ENCODE data around the gene SLC4A11.

DNA sequence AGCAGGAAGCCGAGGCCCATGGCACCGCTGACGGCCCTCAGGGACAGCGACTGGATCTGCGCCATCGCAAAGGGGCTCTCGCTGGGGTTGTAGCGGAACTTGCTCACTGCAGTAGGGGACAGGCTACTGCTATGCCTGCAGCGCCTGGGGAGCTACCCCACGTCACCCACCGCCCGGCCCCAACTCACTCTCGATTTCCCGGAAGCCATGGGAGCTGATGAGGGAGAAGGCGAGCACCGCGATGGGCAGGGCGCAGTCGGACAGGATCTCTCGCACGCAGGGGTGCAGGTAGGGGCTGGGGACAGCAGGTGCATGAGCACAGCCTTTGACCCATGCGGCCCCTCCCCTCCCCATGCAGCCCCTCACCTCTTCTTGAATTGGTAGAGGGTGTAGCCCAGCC is 9.8 kb downstream of the SLC4A11 start:
- no peak for TF ChIP-seq POLR2A (IDR thresholded peaks at IDR 0.05)
- TF ChIP-seq, protein P1, sequence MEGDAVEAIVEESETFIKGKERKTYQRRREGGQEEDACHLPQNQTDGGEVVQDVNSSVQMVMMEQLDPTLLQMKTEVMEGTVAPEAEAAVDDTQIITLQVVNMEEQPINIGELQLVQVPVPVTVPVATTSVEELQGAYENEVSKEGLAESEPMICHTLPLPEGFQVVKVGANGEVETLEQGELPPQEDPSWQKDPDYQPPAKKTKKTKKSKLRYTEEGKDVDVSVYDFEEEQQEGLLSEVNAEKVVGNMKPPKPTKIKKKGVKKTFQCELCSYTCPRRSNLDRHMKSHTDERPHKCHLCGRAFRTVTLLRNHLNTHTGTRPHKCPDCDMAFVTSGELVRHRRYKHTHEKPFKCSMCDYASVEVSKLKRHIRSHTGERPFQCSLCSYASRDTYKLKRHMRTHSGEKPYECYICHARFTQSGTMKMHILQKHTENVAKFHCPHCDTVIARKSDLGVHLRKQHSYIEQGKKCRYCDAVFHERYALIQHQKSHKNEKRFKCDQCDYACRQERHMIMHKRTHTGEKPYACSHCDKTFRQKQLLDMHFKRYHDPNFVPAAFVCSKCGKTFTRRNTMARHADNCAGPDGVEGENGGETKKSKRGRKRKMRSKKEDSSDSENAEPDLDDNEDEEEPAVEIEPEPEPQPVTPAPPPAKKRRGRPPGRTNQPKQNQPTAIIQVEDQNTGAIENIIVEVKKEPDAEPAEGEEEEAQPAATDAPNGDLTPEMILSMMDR (IDR thresholded peaks at IDR 0.05) = no peak

All from lower leg skin (tissue), 3 donors.